LNCaP clone FGC (cell line): Measurements from ENCODE around the gene SND1.

Source experiments
- DNase-seq: peaks from one replicate; pipeline ENCODE4 v3.0.0-alpha.2; 2011; ENCODE audit warnings: low read depth
- H3K4me3 ChIP-seq: 2 replicates; pipeline ENCODE4 v1.5.1; 2011; ENCODE audit warnings: mild to moderate bottlenecking, low read depth, low read length, control low read depth
- CTCF ChIP-seq: IDR thresholded peaks from 2 replicates; pipeline ENCODE4 v1.5.1; 2012; ENCODE audit warnings: mild to moderate bottlenecking; ENCODE audit not compliant: control insufficient read depth, insufficient read depth; ENCODE audit errors: extremely low read depth

Gene SND1

DNA sequence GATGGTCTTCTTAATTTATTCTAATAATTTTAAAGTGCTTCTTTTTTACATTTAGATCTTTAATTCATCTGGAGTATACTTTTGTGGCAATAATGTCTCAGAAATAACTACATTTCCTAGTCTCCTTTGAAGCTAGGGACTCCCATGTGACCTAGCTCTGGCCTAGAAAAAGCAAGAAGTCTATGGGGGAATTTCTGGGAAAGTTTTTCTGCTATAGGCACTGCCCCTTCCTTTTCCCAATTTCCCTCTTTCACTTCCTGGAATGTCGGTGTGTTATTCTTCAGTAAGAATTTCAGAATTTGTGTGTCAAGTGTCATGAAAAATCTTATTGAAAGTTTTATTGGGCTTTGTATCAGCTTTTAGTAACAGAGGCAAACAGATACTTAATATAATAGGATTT, 473.8 kb downstream of the SND1 start:
- no peak for DNase-seq
- H3K4me3 ChIP-seq, result no peak overlapping the region
- TF ChIP-seq CTCF, result no peak

DNA sequence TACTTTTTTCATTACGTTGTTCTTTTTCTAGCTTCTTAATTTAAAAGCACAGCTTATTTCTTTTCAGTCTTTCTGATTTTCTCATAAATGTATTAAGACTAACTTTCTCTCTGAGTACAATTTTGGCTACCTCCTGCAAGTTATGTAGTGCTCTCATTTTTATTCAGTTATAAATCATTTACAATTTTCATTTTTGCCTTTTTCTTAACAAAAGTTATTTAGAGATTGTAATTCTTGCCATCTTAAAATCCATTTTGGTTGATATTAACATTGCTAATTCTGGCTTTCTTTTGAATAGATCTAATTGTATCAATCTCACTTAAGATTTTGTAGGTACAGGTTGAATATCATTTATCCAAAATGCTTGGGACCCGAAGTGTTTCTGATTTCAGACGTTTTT, 476.4 kb downstream of the SND1 start:
- no peak for TF ChIP-seq CTCF
- no peak overlapping the region for H3K4me3 ChIP-seq
- no peak for DNase-seq

GRCh38 chr7:128129224-128129864, 477.4 kb downstream of the SND1 start:
- no peak for TF ChIP-seq CTCF
- no peak for DNase-seq
- H3K4me3 ChIP-seq, result no peak overlapping the region

DNA sequence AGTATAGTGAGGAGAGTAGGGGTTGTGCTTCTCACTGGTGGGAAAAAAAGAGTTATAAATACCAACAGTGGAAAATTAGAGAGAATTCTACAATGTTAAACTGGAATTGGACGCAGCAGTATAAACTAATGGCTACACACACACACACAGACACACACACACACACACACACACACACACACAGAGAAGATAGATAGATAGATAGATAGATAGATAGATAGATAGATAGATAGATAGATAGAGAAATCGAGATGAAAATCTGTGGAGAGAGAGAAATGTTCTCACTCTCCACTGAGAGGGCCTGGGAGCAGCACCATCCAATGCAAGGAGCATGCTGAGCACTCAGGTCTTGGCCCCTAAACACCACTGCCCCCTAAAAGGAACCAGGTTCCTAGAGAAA, 479.1 kb downstream of the SND1 start:
- no peak for DNase-seq
- H3K4me3 ChIP-seq, result no peak overlapping the region
- TF ChIP-seq CTCF, result no peak

DNA sequence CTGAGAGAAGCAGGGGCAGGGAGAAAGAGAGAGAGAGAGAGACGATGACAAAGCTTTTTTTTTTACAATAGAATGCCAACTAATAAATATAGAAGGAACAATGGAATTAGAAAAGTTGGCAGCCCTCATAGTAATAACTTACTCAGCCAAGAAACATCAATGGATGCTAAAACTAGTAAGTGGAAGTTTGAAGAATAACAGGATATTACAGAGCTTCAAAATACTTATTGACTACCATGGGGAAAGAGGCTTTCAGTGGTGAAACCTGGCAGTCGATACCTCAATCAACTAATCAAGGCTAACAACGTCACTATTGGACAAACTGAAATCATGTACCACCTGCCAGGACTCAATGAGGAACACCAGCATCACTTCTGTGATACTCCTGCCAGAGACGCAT, 479.7 kb downstream of the SND1 start:
- DNase-seq, result no peak
- H3K4me3 ChIP-seq, result no peak overlapping the region
- no peak for TF ChIP-seq CTCF

DNA sequence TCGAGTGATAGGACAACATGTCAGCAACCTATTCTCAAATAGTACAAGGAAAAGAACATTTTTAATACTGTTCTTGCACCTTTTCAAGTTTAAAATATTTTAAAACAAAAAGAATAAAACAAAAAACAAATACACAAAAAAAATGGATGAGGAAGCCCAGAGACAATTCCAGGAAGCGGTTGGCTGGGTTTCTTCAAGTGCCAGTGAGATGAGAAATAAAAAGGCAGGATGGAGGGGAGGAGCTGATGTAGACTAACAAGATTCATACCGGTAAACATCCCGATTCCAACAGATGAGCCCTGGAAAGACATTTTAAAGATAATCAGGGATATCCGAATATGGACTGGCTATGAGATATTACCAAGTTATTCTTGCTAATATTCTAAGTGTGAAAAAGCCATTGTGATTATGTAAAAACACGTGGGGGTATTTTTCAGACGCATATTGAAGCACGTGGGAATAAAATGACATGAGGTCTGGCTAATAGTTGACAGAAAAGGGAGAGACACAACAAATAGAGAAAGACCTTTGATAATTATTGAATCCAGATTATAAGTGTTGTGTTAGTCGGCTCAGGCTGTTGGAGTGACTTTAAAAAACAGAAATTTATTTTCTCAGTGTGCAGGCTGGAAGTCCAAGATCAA, 480.6 kb downstream of the SND1 start:
- no peak for TF ChIP-seq CTCF
- H3K4me3 ChIP-seq, result no peak overlapping the region
- DNase-seq, result no peak

- no peak for DNase-seq
- peak overlapping the region; percentile 56 for H3K4me3 ChIP-seq
- TF ChIP-seq CTCF, result no peak
These were observed 483.1 kb downstream of the SND1 start for GRCh38 chr7:128135159-128135514.
